Gastroesophageal sphincter (tissue), 3 donors: Measurements from ENCODE around the gene FLNC.

Experiments used
- CTCF ChIP-seq, 4 experiments: fragments of 200-600 bp in 2 of 4; fragments of 450-650 bp in 2 of 4; sonication (generic) in 1 of 4; IDR thresholded peaks; one replicate each; pipeline ENCODE4 v1.5.1; 2017 to 2019; ENCODE audit warnings: antibody characterized with exemption in 4 of 4, mild to moderate bottlenecking in 2 of 4, moderate library complexity in 2 of 4
- EP300 ChIP-seq: sonication (generic); formaldehyde crosslinking; IDR thresholded peaks from one replicate; pipeline ENCODE4 v1.6.1; 2017; ENCODE audit warnings: antibody characterized with exemption, mild to moderate bottlenecking
- POLR2A ChIP-seq, 2 donors: fragments of 450-650 bp; IDR thresholded peaks; one replicate each; pipeline ENCODE4 v1.6.1; 2017; ENCODE audit warnings: antibody characterized with exemption in 2 of 2, mild to moderate bottlenecking in 2 of 2, moderate library complexity in 1 of 2
- POLR2AphosphoS5 ChIP-seq: sonication (generic); formaldehyde crosslinking; IDR thresholded peaks from one replicate; pipeline ENCODE4 v1.6.1; 2017; ENCODE audit warnings: antibody characterized with exemption

- TF ChIP-seq CTCF (IDR thresholded peaks at IDR 0.05): peak in 3 of 4 experiments; percentile 54 to 63 (median 58)
- TF ChIP-seq POLR2A (IDR thresholded peaks at IDR 0.05): no peak
- no peak for TF ChIP-seq EP300
- no peak for TF ChIP-seq POLR2AphosphoS5
Measured at GRCh38 chr7:128904381-128905197, 74.4 kb downstream of the FLNC start.
